ENCODE data around the gene TIFAB. TPM values are rescaled to one million over a fixed set of nuclear protein-coding genes. Genes with fewer than 3 reads are reported as not detected.

TIFAB gene
- polyA plus RNA-seq, 2 donors, result 0.02 to 0.18 TPM

DNA sequence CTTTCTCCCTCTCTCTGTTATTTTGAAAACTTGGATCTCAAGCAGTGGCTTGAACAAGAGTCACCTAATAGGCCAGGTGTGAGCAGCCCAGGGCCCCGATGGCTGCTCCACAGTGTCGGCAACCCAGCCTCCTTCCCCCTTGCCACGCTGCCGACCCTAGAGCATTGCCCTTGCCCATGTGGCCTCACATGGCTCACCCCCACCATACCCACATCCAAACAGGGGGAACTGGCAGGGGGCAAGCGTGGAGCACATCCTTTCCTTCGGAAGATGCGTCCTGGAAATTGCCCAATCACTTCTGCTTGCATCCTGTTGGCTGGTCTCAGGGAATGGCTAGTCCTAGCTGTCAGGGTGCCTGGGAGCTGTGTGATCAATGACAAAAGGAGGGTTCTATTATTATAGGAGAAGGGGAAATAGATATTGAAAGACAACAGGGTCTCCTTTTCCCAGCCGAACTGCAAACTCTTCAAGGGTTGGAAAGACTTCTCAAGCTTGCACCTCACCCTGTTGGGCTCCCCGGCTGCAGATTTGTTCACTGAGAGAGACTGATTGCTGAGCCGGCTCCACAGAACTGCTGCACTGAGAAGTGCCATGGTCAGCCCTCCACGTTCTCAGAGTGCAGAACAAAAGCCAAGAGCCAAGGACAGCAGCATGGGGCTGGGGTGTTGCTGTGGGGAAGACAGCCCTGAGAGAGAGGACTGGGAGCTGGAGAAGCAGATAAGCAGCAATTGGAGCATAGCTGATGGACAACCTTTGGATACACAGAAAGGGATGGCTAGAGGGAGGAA lies 8.3 kb upstream of the TIFAB start:
- peaks cover 0 to 3% of the 10 kb centered on the region in 2 donors for H3K4me1 ChIP-seq (ENCODE audit: control insufficient read depth in 2 of 2, insufficient read depth in 2 of 2, low read length in 1 of 2)
- no peaks in the 10 kb centered on the region for H3K27me3 ChIP-seq (ENCODE audit: control insufficient read depth in 1 of 2, insufficient read depth in 2 of 2, low read length in 2 of 2)
- no peaks in the 10 kb centered on the region for H3K36me3 ChIP-seq (ENCODE audit: control insufficient read depth in 2 of 2, insufficient read depth in 2 of 2, low read length in 1 of 2)
- H3K4me3 ChIP-seq (ENCODE audit: low read depth in 1 of 2, low read length in 2 of 2), result no peak overlapping the region
- H3K27ac ChIP-seq (ENCODE audit: low read depth in 2 of 2, low read length in 1 of 2), result no peak overlapping the region
- H3K9me3 ChIP-seq (ENCODE audit: control insufficient read depth in 2 of 2, insufficient read depth in 1 of 2, low read depth in 1 of 2, low read length in 1 of 2), result no peaks in the 10 kb centered on the region
- 73 to 82% methylated on average over 11 of the region's 11 CpGs for WGBS, 2 donors

DNA sequence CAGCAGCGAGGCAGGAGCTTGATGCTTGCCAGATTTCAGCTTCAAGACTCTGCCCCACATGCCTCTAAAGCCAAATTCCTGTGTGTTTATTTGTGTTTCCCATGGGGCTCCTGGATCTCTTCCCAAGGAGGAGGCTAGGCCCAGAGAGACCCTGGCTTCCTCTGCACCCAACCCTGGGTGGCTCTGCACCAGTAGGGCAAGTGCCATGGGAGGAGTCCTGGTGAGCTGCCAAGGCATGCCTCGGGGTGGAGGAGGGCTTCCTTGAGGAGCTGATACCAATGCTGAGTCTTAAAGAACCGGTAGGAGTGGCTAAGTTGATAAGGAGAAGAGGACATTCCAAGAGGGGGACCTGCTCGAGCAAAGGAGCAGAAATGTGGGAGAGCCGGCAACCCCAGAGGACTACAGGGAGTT lies 6.8 kb upstream of the TIFAB start:
- Histone ChIP-seq H3K36me3 (ENCODE audit: control insufficient read depth in 2 of 2, insufficient read depth in 2 of 2, low read length in 1 of 2) (no peaks in the 10 kb centered on the region), H3K27ac (ENCODE audit: low read depth in 2 of 2, low read length in 1 of 2) (no peak overlapping the region)
- 34 to 44% methylated on average over 5 of the region's 5 CpGs for WGBS, 2 donors

DNA sequence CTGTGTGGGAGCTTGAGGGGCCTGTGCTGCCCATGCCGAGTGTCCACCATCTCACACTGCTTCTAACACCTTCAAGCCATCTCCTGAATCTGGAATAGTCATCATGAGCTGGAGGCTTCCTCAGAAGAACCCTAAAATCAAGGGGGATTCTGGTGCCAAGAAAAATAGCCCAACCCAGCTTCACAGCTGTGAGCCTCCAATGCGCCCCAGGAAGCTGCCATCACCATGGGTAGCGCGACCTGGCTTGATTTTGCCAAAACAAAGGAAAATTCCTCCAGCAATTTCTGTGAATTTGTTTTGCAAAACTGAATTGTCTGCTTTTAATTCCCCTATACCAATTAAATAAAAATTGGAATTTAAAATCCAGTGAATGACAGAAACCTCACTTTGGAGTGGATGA lies 6.2 kb upstream of the TIFAB start:
- 92 to 95% methylated on average over 4 of the region's 4 CpGs for whole genome bisulfite sequencing, 2 donors
- H3K4me1 ChIP-seq (ENCODE audit: control insufficient read depth in 2 of 2, insufficient read depth in 2 of 2, low read length in 1 of 2), result peaks cover 0 to 3% of the 10 kb centered on the region in 2 donors
- H3K36me3 ChIP-seq (ENCODE audit: control insufficient read depth in 2 of 2, insufficient read depth in 2 of 2, low read length in 1 of 2), result no peaks in the 10 kb centered on the region
- no peak overlapping the region for H3K4me3 ChIP-seq (ENCODE audit: low read depth in 1 of 2, low read length in 2 of 2)
- H3K9me3 ChIP-seq (ENCODE audit: control insufficient read depth in 2 of 2, insufficient read depth in 1 of 2, low read depth in 1 of 2, low read length in 1 of 2), result no peaks in the 10 kb centered on the region
- no peaks in the 10 kb centered on the region for H3K27me3 ChIP-seq (ENCODE audit: control insufficient read depth in 1 of 2, insufficient read depth in 2 of 2, low read length in 2 of 2)
- H3K27ac ChIP-seq (ENCODE audit: low read depth in 2 of 2, low read length in 1 of 2), result no peak overlapping the region

More for the DNA sequence above, 6.8 kb upstream of the TIFAB start:
- Histone ChIP-seq H3K4me3 (ENCODE audit: low read depth in 1 of 2, low read length in 2 of 2) (no peak overlapping the region), H3K4me1 (ENCODE audit: control insufficient read depth in 2 of 2, insufficient read depth in 2 of 2, low read length in 1 of 2) (peaks cover 0 to 3% of the 10 kb centered on the region in 2 donors), H3K27me3 (ENCODE audit: control insufficient read depth in 1 of 2, insufficient read depth in 2 of 2, low read length in 2 of 2) (no peaks in the 10 kb centered on the region), H3K9me3 (ENCODE audit: control insufficient read depth in 2 of 2, insufficient read depth in 1 of 2, low read depth in 1 of 2, low read length in 1 of 2) (no peaks in the 10 kb centered on the region)

DNA sequence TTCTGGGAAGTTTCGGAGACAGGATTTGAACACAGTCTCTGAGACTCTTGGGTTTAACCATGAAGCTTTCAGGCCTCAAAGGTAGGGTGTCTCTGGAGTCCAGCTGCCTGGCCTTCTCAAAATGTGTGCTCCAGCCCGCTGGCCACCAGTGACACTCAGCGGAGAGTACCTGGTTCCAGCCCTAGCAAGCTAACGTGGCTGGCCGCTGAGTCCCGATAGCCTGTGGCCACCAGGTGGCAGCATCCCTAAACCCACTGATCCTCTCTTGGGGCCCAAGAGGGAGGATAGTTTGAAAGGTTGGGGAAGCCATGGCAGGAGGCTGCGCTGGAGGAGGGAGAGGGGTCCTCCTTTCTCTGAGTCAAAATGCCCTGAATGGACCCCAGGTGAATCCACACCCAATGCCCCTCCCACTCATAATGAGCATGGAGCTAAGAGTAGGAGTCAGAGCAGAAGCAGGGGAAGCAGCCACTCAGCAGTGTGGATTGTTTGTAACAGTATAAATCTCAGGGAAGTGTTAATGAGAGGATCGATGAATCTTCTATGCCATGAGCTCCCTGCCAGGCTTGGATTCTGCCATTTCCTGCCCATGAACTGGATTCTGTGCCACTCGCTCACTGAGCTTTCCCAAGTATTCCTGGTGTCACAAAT lies 5.4 kb upstream of the TIFAB start:
- 49 to 54% methylated on average over 9 of the region's 9 CpGs for WGBS, 2 donors
- no peaks in the 10 kb centered on the region for H3K9me3 ChIP-seq (ENCODE audit: control insufficient read depth in 2 of 2, insufficient read depth in 1 of 2, low read depth in 1 of 2, low read length in 1 of 2)

DNA sequence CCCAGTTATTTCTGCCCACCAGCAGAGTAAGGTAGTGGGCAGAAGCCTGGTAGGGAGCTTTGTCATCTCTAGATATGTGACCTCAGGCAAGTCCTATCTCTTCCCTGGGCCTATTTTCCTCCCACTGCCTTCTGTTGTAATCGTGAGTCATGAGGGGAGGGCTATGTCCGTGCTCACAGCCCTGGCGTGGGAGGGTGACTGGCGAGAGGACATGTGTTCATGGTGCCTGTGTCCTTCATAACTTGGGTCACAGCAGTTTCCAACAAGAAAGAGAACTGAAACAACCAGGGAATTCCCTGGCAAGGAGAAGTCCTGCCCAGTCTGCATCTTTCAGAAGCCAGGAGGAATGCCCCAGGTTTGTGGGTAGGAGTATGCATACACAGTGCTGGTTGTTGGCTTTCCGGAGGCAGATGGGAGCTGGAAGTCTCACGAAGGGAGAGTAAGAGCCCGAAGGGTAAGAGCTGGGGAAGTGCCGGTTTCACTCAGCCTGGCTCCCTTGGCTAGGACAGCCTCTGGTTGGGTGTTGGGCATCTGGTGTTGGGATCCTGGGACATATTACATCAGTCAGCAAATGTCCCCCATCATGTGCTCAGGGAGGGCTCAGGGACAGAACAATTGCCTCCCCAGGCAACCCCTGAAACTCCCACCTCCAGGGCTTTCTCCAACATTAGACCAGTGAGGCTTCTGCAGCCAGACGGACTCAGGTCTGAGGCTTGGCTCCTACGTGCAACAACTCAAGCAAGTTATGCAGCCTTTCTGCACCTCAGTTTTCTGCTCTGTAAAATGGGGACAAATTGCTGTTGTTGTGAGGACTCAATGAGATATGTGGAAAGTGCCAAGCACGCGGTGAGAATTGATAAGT lies 4.3 kb upstream of the TIFAB start:
- H3K27ac ChIP-seq (ENCODE audit: low read depth in 2 of 2, low read length in 1 of 2), result no peak overlapping the region
- H3K9me3 ChIP-seq (ENCODE audit: control insufficient read depth in 2 of 2, insufficient read depth in 1 of 2, low read depth in 1 of 2, low read length in 1 of 2), result no peaks in the 10 kb centered on the region
- H3K36me3 ChIP-seq (ENCODE audit: control insufficient read depth in 2 of 2, insufficient read depth in 2 of 2, low read length in 1 of 2), result no peaks in the 10 kb centered on the region
- H3K27me3 ChIP-seq (ENCODE audit: control insufficient read depth in 1 of 2, insufficient read depth in 2 of 2, low read length in 2 of 2), result no peaks in the 10 kb centered on the region
- no peak overlapping the region for H3K4me3 ChIP-seq (ENCODE audit: low read depth in 1 of 2, low read length in 2 of 2)
- 73% methylated on average over 12 of the region's 12 CpGs for whole genome bisulfite sequencing, 2 donors
- peaks cover 0 to 3% of the 10 kb centered on the region in 2 donors for H3K4me1 ChIP-seq (ENCODE audit: control insufficient read depth in 2 of 2, insufficient read depth in 2 of 2, low read length in 1 of 2)

More for the DNA sequence above, 5.4 kb upstream of the TIFAB start:
- no peaks in the 10 kb centered on the region for H3K27me3 ChIP-seq (ENCODE audit: control insufficient read depth in 1 of 2, insufficient read depth in 2 of 2, low read length in 2 of 2)
- H3K27ac ChIP-seq (ENCODE audit: low read depth in 2 of 2, low read length in 1 of 2), result no peak overlapping the region
- H3K4me1 ChIP-seq (ENCODE audit: control insufficient read depth in 2 of 2, insufficient read depth in 2 of 2, low read length in 1 of 2), result peaks cover 0 to 3% of the 10 kb centered on the region in 2 donors
- H3K36me3 ChIP-seq (ENCODE audit: control insufficient read depth in 2 of 2, insufficient read depth in 2 of 2, low read length in 1 of 2), result no peaks in the 10 kb centered on the region
- no peak overlapping the region for H3K4me3 ChIP-seq (ENCODE audit: low read depth in 1 of 2, low read length in 2 of 2)

DNA sequence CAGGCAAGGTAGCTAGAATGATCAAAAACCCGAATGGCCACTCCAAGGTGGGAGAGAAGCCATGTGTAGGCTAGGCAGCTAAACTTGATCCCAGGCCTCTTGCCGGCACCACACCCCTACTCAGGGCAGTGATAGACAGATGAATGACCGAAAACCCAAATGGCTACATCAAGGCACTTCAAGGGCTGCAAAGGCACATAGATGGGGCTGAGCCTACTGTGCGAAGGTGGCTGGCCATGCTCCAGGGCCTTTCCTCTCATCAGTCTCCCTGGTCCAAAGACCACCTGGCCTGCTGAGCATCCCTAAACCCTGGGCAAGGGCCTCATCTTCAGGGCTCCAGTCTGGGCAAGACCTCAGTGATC lies 3.7 kb upstream of the TIFAB start:
- Histone ChIP-seq H3K4me1 (ENCODE audit: control insufficient read depth in 2 of 2, insufficient read depth in 2 of 2, low read length in 1 of 2) (peaks cover 0 to 3% of the 10 kb centered on the region in 2 donors), H3K27ac (ENCODE audit: low read depth in 2 of 2, low read length in 1 of 2) (no peak overlapping the region), H3K27me3 (ENCODE audit: control insufficient read depth in 1 of 2, insufficient read depth in 2 of 2, low read length in 2 of 2) (no peaks in the 10 kb centered on the region), H3K36me3 (ENCODE audit: control insufficient read depth in 2 of 2, insufficient read depth in 2 of 2, low read length in 1 of 2) (no peaks in the 10 kb centered on the region), H3K9me3 (ENCODE audit: control insufficient read depth in 2 of 2, insufficient read depth in 1 of 2, low read depth in 1 of 2, low read length in 1 of 2) (no peaks in the 10 kb centered on the region), H3K4me3 (ENCODE audit: low read depth in 1 of 2, low read length in 2 of 2) (no peak overlapping the region)
- WGBS, 2 donors, result 93 to 97% methylated on average over 4 of the region's 4 CpGs

DNA sequence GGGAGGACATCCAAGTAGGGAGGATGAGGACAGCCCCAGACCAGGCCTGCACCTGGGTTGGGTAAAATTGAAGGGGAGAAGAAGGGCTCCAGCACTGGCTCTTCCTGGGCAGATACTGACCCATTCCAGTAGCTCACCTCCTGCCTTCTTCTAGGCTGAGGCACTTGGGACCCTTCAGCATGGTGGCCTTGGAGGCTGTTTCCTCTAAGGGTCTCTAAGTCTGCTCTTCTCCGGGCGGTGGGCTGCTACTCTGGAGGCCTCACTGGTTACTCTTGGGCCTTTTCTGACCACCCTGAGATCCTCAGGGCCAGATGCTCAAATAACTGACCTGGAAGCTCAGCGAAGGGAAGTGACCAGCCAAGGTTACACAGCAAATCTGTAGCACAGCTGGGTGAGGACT lies 2.8 kb upstream of the TIFAB start:
- 81 to 97% methylated on average over 3 of the region's 3 CpGs for WGBS, 2 donors

DNA sequence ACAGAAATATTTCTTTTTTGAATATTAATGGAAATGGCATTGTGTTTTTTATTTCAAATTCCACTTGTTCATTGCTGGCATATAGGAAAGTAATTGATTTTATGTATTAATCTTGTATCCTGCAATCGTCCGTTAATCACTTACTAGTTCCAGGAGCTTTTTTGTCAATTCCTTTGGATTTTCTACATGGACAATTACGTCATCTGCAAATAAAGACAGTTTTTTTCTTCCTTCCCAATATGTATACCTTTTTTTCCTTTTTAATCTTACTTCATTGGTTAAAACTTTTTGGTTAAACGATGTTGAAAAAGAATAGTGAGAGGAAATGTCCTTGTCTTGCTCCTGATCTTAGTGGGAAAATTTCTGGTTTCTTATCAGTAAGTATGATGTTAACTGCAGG lies 1.5 kb upstream of the TIFAB start:
- WGBS, 2 donors, result 69 to 88% methylated on average over 4 of the region's 4 CpGs
- Histone ChIP-seq H3K27ac (ENCODE audit: low read depth in 2 of 2, low read length in 1 of 2) (no peak overlapping the region), H3K27me3 (ENCODE audit: control insufficient read depth in 1 of 2, insufficient read depth in 2 of 2, low read length in 2 of 2) (no peaks in the 10 kb centered on the region), H3K4me1 (ENCODE audit: control insufficient read depth in 2 of 2, insufficient read depth in 2 of 2, low read length in 1 of 2) (no peaks in the 10 kb centered on the region), H3K9me3 (ENCODE audit: control insufficient read depth in 2 of 2, insufficient read depth in 1 of 2, low read depth in 1 of 2, low read length in 1 of 2) (no peaks in the 10 kb centered on the region), H3K36me3 (ENCODE audit: control insufficient read depth in 2 of 2, insufficient read depth in 2 of 2, low read length in 1 of 2) (no peaks in the 10 kb centered on the region), H3K4me3 (ENCODE audit: low read depth in 1 of 2, low read length in 2 of 2) (no peak overlapping the region)

More for the DNA sequence above, 2.8 kb upstream of the TIFAB start:
- Histone ChIP-seq H3K4me1 (ENCODE audit: control insufficient read depth in 2 of 2, insufficient read depth in 2 of 2, low read length in 1 of 2) (peaks cover 0 to 3% of the 10 kb centered on the region in 2 donors), H3K27me3 (ENCODE audit: control insufficient read depth in 1 of 2, insufficient read depth in 2 of 2, low read length in 2 of 2) (no peaks in the 10 kb centered on the region), H3K27ac (ENCODE audit: low read depth in 2 of 2, low read length in 1 of 2) (no peak overlapping the region), H3K9me3 (ENCODE audit: control insufficient read depth in 2 of 2, insufficient read depth in 1 of 2, low read depth in 1 of 2, low read length in 1 of 2) (no peaks in the 10 kb centered on the region), H3K4me3 (ENCODE audit: low read depth in 1 of 2, low read length in 2 of 2) (no peak overlapping the region), H3K36me3 (ENCODE audit: control insufficient read depth in 2 of 2, insufficient read depth in 2 of 2, low read length in 1 of 2) (no peaks in the 10 kb centered on the region)

DNA sequence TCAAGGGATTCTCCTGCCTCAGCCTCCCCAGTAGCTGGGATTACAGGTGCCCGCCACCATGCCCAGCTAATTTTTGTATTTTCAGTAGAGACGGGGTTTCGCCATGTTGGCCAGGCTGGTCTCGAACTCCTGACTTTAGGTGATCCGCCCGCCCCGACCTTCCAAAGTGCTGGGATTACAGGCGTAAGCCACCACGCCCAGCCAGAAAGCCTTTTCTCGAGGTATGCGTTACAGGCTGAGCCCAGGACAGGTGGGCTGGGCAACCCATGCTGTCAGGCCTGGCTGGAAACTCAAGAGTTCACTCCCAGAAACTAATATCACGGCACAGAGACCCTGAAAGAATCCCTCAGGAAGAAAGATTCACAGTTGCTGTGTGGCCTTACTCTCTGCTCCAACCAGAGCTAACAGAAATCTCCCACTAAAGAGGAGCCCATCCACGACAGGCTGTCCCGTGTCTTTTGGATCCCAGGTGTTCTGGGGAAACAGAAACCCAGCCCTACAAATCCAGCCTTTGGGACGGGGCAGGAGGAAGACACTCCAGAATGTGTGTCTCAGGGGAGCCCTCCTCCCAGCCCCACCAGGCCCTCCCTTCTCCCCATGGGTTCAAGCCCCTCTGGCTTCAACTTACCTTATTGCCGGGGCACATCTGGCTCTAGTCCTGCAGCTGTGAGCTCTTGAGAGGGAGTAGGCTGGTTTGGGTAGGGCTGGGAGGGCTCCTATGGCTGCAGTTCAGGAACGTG lies 400 bp downstream of the TIFAB start:
- Histone ChIP-seq H3K4me1 (ENCODE audit: control insufficient read depth in 2 of 2, insufficient read depth in 2 of 2, low read length in 1 of 2) (no peaks in the 10 kb centered on the region), H3K36me3 (ENCODE audit: control insufficient read depth in 2 of 2, insufficient read depth in 2 of 2, low read length in 1 of 2) (no peaks in the 10 kb centered on the region), H3K4me3 (ENCODE audit: low read depth in 1 of 2, low read length in 2 of 2) (no peak overlapping the region), H3K27me3 (ENCODE audit: control insufficient read depth in 1 of 2, insufficient read depth in 2 of 2, low read length in 2 of 2) (no peaks in the 10 kb centered on the region), H3K27ac (ENCODE audit: low read depth in 2 of 2, low read length in 1 of 2) (no peak overlapping the region), H3K9me3 (ENCODE audit: control insufficient read depth in 2 of 2, insufficient read depth in 1 of 2, low read depth in 1 of 2, low read length in 1 of 2) (no peaks in the 10 kb centered on the region)
- 83 to 86% methylated on average over 15 to 17 of the region's 17 CpGs for WGBS, 2 donors
